ENCODE measurements around the gene SRGAP2C.
"Not testable (repeated sequence)": the region's sequence is repeated elsewhere in the genome, so short reads cannot be mapped to it uniquely, and the experiment has no call there.

- not testable (repeated sequence) for TF ChIP-seq POLR2A (IDR thresholded peaks at IDR 0.05; ENCODE audit: low read length); RNF2 (IDR thresholded peaks at IDR 0.05; ENCODE audit: borderline replicate concordance, low read depth); CTCF (IDR thresholded peaks at IDR 0.05); EP300 (IDR thresholded peaks at IDR 0.05); REST (IDR thresholded peaks at IDR 0.05); USF2 (IDR thresholded peaks at IDR 0.05); KDM1A (IDR thresholded peaks at IDR 0.05; ENCODE audit: low read depth)
These were observed 148.1 kb downstream of the SRGAP2C start for GRCh38 chr1:121332599-121333562.
